NCI-H2196 (cell line): ENCODE results near the gene OOSP2.
"Not testable (repeated sequence)": the region's sequence is repeated elsewhere in the genome, so short reads cannot be mapped to it uniquely, and the experiment has no call there.

Source experiments
- DNase-seq: peaks from one replicate; lab custom pipeline; 2025; ENCODE audit not compliant: unreplicated experiment; lab: John Stamatoyannopoulos, UW

OOSP2 gene, protein sequence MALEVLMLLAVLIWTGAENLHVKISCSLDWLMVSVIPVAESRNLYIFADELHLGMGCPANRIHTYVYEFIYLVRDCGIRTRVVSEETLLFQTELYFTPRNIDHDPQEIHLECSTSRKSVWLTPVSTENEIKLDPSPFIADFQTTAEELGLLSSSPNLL

GRCh38 chr11:60040109-60040508 is at the start of gene OOSP2:
Gene OOSP2 (plus strand): TSS chr11:60040409. CDS start chr11:60040460, 51 bp downstream.
- no peak for DNase-seq

DNA sequence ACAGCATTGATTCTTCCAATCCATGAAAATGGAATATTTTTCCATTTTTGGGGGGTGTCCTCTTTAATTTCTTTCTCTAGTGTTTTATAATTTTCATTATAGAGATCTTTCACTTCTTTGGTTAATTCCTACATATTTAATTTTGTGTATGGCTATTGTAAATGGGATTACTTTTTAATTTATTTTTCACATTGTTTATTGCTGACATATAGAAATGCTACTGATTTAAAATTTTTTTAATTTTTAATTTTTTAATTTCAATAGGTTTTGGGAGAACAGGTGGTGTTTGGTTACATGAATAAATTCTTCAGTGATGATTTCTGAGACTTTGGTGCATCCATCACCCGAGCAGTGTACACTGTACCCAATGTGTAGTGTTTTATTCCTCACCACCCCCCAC is 49.8 kb upstream of the OOSP2 start:
- no peak for DNase-seq

DNA sequence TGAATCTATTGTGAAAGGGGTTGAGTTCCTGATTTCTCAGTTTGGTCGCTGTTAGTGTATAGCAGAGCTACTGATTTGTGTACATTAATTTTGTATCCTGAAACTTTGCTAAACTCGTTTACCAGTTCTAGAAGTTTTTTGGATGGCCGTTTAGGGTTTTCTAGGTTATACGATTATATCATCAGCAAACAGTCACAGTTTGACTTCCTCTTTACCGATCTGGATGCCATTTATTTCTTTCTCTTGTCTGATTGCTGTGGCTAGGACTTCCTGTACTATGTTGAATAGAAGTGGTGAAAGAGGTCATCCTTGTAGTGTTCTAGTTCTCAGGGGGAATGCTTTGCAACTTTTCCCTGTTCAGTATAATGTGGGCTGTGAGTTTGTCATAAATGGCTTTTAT is 47.8 kb upstream of the OOSP2 start:
- no peak for DNase-seq

GRCh38 chr11:59997800-59998199 is 42.4 kb upstream of the OOSP2 start:
- no peak for DNase-seq

- DNase-seq = no peak
Measured at GRCh38 chr11:59999691-60000090, 40.5 kb upstream of the OOSP2 start.

DNA sequence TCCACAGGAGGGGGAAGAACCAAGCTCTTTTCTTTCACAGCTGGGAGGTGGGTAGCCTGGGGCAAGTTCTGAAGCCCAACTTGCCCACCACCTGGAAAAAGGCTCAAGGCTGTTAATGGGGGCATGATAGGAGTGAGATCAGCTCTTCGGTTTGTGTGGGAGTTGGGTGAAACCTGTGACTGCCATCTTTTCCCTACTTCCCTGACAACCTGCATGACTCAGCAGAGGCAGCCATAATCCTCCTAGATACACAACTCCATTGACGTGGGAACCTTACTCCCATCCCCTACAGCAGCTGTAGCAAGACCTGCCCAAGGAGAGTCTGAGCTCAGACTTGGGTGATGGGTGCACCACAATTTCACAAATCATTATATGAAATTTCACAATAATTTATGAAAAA is 36.5 kb upstream of the OOSP2 start:
- no peak for DNase-seq

GRCh38 chr11:60005360-60005759 is 34.8 kb upstream of the OOSP2 start:
- DNase-seq = no peak

DNA sequence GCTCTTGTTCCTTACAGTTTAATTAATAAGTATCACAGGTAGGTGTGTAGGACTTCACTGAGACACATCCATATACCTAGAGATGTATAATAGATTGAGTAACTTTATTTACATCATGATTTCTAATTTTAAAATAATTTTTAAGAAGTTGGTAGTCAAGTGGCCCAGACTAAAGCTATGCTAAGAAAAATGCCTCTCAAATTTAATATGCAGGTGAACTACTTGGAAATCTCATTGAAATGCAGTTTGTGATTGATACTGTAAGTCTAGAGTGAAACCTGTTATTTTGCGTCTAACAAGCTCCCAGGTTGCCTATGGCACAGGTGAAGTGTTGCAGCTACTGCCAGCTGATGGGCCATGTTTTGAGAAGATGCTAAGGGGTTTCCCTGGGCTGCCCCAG is 23.3 kb upstream of the OOSP2 start, which contains the start of gene OOSP4B:
OOSP4B (plus strand) TSS at position 301 of the 400 bp plus-strand sequence.
- DNase-seq = no peak

DNA sequence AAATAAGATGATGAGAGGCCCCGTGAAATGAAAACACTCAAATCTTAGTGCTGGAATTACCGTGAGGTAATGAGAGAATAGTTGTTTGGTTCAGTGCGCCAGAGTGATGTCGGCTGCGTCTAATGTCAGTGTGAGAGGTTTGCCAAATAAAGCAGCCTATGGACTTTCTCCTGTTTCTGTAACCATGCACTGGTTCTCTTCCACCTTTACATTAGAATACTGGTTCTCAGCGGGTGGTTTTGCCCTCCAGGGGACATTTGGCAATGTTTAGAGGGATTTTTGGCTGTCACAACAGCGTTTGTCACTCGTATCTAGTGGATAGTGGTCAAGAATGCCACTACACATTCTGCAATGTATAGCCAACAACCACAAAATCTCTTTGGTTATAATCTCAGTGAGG is 22.2 kb upstream of the OOSP2 start:
- no peak for DNase-seq

- DNase-seq = not testable (repeated sequence)
Measured at GRCh38 chr11:60020376-60020775, 19.8 kb upstream of the OOSP2 start.

- DNase-seq = no peak
Measured at GRCh38 chr11:60029015-60029632, 11.1 kb upstream of the OOSP2 start.

DNA sequence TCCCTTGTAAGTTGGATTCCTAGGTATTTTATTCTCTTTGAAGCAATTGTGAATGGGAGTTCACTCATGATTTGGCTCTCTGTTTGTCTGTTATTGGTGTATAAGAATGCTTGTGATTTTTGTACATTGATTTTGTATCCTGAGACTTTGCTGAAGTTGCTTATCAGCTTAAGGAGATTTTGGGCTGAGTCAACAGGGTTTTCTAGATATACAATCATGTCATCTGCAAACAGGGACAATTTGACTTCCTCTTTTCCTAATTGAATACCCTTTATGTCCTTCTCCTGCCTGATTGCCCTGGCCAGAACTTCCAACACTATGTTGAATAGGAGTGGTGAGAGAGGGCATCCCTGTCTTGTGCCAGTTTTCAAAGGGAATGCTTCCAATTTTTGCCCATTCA is 10.2 kb downstream of the OOSP2 start:
- DNase-seq = not testable (repeated sequence)

DNA sequence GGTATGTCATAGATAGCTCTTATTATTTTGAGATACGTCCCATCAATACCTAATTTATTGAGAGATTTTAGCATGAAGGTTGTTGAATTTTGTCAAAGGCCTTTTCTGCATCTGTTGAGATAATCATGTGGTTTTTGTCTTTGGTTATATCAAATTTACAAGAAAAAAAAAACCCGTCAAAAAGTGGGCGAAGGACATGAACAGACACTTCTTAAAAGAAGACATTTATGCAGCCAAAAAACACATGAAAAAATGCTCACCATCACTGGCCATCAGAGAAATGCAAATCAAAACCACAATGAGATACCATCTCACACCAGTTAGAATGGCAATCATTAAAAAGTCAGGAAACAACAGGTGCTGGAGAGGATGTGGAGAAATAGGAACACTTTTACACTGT is 10.6 kb downstream of the OOSP2 start:
- not testable (repeated sequence) for DNase-seq

DNA sequence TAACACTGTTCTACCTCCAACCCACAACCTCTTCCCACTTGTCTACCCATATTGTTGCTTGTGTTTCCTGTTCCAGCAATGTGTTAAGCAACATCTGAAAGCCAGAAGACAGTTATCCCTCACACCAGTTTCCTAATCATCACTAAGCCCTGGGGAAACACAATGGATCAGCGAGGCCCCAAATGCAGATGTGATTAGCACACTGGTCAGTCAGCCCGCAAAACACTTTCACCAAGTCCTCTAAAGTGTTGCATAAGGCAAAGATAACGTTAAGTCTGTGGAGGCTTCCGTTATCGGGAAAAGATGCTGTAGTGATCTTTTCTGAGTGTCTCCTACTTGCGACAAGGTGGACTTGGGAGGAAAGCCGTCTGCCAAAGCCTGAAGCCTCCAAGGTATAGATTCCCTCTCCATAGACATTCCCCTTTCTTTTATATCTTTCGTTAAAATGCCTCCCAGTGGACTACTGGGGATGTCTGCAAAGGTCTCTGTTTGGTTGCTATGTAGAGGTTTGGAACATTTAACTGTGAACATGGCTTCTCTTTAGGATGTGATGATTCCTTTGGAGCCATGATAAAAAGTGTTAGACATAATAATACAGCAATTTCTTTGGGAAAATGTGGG is 16.2 kb downstream of the OOSP2 start, which contains the start of gene MS4A3:
MS4A3 (plus strand) TSS at position 317 of the 621 bp plus-strand sequence. CDS start 4,496 bp downstream, outside the sequence.
- no peak for DNase-seq

DNA sequence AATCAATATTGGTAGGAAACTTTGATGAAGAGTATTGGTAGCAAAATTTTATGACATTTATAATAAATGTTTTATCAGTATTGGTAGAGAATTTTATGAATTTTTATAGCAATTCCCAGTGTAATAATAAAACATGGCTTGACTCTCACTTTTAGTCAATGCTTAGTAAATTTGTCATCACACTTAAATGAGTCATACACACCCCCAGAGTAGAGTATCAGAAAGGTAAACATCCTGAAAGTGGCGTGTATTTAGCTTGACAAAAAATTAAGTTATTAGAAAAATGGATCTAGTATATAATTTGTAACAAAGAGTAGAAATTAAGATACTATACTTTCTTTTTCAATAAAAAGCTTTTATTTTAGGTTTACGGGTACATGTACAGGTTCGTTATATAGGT is 18.8 kb downstream of the OOSP2 start:
- DNase-seq = no peak

- no peak for DNase-seq
Measured at GRCh38 chr11:60059521-60060240, 19.5 kb downstream of the OOSP2 start.

DNA sequence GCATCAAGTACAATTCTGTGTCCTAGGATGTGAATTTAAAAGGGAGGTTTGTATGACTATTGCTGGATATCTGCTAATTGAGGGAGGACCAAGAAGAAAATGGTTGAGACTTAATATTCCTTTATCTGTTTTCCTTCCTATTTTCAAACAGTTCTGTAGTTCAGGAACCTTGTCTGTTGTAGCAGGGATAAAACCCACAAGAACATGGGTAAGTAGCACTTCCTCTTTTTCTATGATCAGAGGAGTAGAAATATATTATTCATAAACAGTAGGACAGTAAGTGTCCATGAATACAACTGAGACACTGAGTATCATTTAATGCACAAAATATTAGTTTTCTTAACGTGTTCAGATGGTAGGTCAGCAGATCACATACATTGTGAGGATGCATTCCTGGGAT is 23.9 kb downstream of the OOSP2 start:
- no peak for DNase-seq

GRCh38 chr11:60065801-60066200 is 25.6 kb downstream of the OOSP2 start:
- no peak for DNase-seq

- no peak for DNase-seq
Measured at GRCh38 chr11:60069450-60069849, 29.2 kb downstream of the OOSP2 start.

DNA sequence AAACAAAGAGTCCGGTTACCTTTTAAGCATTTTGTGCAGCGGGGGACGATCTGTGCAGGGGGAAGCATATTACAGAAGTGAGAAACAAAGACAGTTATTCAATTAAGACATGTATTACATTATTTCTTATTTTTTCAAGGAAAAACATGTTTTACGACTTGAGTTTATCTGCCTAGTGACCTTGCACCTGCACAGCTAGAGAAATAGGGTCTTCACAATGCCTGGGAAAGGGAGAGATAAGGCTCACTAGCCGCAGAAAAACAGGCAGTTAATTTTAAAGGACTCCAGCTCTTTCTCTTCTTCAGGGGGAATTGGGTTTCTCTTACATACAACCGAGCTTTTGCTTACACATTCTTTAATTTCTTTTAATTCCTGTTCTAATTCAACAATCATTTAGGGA is 31.4 kb downstream of the OOSP2 start:
- DNase-seq = not testable (repeated sequence)

DNA sequence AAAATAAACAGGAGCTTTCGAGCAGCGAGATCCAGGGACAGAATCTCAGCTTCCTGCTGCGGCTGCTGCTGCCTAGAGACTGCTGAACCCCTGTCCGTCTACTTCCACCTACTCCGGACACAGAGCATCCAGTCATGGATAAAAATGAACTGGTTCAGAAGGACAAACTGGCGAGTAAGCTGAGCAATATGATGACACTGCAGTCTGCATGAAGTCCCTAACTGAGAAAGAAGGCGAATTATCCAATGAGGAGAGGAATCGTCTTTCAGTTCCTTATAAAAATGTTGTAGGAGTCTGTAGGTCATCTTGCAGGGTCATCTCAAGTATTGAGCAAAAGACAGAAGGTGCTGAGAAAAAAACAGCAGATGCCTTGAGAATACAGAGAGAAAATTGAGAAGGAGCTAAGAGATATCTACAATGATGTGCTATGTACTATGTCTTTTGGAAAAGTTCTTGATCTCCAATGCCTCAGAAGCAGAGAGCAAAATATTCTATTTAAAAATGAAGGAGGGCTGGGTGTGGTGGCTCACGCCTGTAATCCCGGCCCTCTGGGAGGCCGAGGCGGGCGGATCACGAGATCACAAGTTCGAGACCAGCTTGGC is 37.1 kb downstream of the OOSP2 start:
- no peak for DNase-seq
